ENCODE measurements around the gene NRXN3.

Gene NRXN3

DNA sequence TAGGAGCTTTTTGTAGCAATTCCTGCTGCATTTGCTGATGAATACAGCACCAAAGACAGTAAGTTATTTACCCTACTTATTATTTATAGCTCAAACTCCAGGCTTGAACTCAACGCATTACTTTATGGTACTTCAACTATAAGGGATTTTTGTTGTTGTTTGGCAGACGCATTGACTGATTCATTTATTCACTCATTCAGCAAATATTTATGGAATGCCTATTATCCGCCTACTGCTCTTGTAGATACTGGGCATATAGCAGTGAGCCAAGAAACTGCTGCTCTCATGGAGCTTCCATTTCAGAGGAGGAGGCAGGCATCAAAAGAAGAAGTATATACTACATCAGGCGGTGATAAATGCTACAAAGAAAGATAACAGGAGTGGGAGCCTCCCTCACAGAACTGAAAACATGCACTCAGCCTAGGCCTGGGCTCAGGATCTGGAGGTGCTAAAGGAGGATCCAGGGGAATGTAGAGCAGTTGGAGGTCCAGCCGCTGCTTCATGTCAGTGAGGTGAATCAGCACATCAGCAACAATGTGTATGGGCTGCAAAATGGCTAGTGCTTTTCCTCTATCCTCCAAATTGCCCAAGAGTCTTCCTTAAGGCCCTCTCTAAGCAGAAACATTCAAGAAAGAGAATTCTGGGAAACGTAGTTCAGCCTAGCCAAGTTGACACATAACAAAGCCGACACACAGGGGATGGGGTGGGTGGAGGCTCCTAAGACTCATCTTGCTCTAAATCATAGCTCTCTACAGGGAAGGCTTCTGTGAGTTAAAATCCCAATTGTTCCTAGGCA, 157.5 kb downstream of the NRXN3 start:
- DNase-seq = no peak

DNA sequence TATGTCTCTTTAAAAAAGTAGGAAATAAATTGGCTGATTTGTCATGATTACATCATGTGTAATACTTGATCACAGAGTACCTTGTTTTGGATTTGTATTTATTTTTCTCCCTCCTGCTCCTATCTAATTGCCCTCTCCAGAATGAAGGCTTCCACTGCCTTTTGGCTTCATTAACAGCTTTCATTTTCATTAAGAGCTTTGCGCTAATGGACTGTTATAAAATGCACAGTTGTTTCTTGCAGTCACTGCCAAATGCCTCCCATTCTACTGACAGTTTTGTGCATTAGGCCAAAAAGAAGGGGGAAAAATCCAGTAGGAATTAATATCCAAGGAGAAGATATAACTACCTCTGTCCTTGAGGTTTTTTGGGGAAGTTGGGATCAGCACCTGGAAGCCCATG, 159.2 kb downstream of the NRXN3 start:
- DNase-seq = no peak

DNA sequence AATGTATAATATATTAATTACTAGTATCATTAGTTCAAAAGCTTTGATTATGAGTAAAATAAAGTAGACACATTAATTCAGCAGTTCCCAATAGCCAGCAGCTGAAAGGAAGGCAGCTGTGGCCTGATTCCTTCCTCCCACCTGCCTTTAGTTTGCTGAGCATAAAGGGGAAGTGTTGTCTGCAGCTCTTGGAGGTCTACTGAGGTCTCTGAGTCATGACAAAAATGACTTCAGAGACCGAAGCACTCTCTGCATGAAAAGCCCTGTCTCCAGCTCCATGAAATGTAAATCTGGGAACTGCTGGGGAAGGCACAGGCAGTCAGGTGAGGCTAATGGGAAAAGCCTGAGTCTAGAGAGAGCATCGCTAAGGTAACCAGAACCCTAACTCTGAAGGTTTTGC, 165.4 kb downstream of the NRXN3 start:
- no peak for DNase-seq

DNA sequence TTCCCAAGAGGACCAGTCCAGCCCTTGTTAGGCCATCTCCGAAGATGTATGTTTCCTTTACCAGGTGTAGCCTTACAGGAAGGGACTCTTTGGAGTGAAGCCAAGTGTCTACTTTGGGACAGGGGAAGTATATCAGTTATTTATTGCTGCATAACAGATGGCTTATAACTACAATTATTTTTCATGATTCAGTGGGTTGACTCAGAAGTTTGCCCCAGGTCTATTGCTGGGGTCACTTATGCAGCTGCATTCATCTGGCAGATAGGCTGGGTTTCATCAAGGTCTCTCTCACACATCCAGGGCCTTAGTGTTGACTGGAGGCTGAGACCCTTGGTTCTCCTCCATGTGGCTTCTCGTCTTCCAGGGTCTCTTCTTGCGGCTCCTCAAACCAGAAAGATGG, 170.1 kb downstream of the NRXN3 start:
- DNase-seq = no peak

DNA sequence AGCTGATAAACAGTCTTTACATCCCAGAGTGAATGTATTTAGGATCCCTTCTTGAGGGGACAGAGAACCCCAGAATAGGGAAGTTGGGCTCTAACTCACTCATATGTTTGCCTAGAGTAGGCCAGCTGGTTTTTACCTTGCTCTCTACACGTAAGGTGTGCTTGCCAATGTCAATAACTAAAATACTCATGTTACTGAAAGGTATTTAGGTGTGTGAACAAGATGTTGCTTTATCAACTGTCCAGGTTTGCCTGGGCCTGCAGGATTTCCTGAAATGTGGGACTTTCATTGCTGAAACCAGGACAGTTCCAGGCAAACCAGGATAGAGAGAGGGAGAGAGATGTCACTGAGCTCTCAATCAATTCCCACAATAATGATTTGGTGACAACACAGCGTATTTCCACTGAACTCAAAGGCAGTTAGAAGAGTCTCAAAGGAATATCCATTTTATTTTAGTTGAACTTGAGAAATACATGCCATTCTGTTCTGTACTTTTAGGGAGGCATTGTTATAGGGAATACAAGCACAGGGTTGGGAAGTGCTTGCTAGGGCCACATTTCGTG, 171.7 kb downstream of the NRXN3 start:
- DNase-seq = no peak

DNA sequence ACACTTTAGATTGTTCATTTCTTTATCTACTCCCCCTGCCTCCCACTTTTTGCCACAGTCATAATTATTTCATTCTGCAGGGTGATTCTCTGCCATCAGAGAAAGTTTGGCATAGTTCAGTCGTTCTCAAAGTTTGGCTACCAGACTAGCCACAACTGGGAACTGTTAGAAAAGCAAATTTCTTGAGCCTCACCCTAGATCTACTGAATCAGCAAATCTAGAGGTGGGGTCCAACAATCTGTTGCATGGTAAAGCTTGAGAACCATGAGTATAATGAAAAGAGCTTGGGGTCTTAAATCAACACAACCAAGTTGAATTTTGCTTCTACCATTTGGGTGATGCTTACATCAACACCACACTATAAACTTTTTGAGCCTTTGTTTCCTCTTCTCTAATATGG, 172.7 kb downstream of the NRXN3 start:
- no peak for DNase-seq

DNA sequence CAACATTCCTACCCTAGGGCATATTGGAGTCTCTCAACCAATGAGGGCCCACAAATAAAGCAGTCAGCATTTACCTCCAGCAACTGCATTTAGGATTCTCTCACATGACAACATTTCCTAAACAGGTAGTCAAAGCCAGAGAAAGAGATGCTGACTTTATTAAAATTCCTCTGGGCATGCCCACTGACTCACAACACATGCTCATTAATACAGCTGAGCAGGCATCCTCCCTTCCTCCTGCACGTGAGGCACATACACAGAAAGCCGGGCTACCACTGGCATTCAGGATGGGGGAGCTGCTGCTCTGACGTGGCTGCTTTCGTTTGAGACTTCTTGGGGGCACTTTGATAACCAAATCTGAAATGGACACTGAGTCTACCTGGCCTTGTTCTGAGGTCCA, 174.1 kb downstream of the NRXN3 start:
- DNase-seq = no peak

DNA sequence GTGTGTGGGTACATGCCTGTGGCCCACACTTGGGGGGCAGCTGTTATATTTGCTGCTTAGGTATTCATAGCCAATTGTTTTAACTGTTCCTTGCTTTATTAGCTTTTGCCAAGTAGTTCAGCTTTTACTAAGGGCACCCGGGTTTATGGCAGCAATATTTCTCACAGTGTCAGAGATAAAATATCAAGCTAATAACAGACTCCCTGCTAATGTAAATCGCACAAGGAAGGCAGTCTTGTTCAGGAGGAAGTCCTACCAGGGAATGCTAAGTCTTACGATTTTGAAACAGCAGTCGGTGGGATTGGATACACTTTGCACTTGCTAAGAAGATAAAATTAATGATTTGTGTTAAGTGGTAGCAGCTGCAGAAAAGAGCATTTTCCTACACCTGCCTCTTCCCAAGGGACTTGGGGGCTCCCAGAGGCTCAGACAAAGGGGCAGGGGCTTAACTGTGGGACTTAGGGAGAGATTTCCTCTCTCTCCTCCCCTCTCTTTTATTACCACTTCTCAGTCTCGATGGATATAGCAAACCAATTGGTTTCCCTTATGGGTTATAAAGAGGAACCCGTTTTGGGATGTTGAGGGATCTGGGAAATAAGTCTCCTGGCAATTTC, 175.1 kb downstream of the NRXN3 start:
- DNase-seq = peak; percentile 94

DNA sequence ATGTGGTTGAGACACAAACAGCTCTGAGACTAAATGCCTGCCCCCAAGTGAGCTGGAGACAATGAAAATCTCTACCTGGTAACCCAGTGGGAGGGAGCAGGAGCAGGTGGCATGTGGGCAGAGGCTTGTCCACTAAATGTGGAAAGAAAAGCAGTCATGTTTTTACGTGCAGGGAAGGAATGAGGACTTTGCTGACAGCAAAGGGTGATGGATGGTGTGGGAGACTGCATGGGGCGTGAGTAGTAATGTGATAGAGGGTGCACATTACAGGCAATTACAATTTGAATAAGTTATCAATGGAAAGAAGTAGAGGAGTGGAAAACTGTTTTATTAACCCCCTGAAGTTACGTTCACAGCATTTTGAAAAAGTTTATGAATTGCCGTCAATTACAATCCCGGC, 176.6 kb downstream of the NRXN3 start:
- no peak for DNase-seq

DNA sequence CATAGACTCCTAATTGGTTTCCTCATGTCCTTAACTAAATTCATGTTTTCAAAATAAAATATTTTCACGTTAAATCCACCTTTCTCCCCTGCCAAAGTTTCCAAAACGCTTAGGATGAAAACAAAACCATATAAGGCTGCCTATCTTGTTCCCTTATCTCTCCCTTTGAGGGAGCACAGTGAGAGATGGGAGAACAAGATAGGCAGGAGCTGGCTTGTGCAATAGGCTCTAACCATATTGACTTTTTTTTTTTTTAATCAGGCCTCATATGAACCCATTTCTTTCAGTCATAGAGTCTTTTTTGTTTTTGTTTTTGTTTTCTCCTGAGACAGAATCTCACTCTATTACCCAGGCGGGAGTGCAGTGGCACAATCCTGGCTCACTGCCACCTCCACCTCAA, 184.9 kb downstream of the NRXN3 start:
- no peak for DNase-seq

DNA sequence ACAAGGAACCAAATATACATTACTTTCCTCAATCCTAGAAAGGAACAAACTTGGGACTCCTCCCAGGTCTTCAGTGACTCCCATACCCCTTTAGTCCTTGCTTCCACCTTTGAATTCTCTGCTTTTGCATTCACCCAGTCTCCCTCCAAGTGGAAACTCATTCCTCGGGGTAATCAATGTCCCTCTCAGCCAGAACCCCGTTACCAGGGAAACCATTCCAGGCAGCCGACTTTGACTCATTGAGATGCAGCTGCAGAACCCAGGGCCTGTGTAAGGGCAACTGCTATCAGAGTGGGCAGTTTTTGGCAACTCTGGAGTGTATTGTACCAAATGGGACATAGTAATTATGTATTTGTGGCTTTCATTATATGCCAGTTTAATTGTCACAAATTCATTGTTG, 186.2 kb downstream of the NRXN3 start:
- no peak for DNase-seq

DNA sequence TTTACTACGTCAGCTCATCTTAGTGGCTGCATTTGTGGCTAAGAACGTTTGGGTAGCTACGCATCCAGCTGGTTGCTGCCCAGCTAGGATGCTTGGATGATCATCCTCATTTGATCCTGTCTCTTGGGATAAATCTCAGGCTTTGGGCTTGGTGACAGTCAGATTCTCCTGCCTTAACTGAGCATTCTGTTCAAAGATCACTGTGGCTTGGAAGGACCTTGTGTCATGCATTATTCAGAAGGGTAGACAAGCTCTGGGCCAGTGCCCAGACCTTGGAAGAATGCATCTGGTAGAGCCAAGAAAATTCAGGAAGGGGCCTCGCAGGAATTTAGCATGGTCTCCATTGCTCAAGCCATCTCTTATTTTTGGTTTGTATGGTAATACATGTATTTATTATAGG, 188.4 kb downstream of the NRXN3 start:
- no peak for DNase-seq

DNA sequence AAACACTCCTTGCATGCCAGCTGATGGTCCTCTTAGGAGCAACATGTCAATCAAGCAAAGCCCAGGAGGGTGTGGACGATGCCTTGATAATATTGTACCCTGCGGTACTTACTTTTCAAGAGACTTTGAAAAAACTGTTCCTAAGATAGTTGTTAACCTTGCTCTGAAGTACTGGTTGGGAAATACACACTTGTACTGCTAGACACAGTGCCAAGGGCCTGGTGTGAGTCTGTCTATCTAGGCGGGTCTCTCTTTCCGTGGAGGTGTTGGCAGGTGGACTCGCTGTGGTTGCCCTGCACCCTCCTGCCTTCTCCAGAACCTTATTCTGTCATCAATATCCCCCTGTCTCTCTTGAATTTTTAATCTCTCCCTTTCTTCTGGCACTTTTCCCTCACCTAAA, 189.4 kb downstream of the NRXN3 start:
- DNase-seq = no peak

DNA sequence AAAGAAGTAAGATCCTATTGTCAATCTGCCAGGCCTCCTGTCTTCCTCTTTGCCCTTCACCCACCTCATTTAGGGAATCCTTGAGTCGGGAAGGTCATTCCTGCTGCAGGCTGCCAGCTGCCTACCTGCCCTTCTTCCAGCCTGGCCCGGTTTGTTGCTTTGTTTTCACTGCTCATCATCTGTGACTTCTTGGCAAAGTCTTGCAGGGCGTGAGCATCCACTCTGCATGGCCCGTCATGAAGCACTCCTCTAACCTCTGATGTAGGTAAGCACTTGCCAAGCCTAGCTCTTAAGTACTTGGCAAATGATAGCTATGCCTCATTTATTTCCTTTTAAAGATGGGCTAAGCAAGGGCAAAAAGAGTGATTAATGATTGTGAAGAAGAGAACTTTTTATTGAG, 192.8 kb downstream of the NRXN3 start:
- no peak for DNase-seq

DNA sequence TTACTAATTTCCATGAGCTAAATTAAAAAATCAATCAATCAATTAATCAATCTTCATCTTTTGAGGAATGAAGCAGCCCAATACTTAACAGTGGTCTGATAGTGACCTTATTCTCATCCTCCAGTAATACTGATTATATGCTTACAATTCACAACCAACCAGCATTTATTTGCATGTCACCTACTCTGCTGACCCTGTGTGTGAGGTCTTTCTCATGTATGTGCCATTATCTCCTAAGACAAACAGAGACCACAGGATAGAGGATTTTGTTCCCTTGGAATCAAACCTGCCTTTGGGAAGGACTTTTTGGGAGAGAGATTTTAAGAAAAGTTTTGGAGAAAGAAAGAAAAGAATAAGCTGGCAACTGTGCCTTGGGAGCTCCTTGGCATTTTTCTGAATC, 197.2 kb downstream of the NRXN3 start:
- no peak for DNase-seq

DNA sequence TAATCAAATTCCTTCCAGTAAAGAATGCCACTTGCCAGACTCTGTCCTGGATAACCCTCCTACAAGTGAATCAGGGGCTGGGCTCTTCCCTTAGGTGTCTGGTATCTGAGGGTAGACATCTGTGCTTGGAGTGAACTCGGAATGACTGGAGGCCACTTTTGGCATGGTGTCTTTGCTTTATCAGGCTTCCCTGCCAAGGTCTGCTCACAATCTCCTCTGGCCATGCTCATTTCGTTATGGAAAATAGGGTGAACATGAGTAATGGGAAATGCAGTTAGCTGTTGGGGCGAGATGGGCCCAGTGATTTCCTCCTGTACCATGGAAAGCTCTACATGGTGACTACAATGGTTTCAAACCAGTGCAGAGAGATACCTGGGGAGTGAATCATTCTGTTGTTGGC, 212.9 kb downstream of the NRXN3 start:
- DNase-seq = no peak

DNA sequence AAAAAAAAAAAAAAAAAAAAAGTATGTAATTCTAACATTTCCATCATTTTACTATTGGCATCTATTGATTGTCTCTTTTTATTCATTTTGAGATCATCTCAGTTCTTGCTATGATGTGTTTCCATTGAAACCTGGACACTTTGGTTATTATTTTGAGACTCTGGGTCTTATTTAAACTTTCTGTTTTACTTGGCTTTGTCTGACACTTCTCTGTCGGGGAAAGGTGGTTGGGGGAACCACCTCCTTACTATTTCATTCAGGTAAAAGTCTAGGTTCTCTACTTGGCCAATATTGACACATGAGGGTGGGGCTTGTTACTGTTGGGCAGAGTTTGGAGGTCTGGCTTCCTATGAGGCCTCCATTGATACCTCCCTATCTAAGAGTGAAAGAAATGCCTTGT, 228.0 kb downstream of the NRXN3 start:
- no peak for DNase-seq

DNA sequence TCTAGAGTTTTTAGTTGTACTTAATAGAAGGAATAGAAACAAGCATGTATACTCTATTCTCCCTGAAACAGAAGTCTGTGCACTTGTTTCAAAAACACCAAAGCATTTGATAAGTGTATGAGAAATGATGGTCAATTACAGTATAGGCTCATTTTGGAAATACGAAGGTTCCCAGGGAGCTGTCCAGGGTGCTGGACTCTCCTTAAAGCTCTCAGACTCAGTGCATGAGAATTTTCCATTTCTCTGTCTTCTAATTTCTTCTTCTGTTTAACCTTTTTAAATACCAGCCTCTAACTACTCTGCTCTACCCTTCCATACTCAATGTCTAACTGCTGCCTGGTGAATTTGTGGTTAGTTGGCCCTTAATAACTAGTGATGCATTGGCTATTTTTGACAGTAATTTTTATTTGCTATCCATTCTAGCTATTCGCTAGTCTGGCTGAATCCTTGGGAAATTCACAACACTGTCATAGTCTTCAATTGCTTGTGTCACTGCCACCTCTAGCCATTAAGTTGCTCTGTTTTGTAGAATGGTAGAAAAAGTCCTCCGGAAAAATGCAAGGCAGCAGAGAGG, 229.2 kb downstream of the NRXN3 start:
- no peak for DNase-seq

DNA sequence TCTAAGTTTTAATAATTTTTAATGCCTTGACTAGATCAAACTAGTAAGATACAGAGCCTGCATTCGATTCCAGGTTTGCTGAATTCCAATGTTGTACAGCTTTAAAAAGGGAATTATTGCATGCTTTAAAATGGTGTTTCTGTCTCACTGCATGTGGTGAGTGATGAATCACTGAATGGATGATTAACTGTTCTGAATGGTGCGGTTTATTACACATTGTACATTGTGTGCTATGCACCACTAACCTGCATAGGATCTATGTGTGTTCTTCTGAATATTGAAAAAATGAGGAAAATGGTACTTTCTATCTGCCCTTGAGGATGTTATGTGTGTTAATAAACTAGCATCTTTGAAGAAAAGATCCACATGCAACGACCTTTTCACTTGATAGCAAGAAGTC, 231.7 kb downstream of the NRXN3 start:
- DNase-seq = no peak

DNA sequence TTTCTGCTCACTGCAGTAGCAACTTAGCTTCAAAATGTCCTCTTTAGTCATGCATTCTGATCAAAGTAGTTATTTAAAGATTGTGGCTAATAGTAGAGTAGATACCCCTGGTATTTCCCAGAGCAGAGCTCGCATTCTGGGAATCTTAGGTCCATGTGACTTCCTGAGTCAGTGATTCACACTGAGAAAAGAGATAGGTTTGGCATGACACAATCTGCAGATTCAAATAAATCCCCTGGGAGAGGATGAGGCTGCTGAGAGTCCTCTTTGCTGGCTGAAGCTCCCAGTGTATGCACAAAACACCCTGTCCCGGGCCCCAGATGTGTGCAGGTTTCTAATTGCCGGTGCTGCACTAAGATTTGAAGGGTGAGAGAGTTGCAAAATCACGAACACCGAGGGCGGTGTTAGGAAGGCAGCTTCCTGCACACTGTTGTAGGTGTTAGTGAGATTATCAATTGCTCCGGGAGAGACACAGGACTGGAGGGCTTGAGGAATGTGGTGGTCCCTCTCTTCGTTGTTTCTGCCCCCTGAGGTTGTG, 233.2 kb downstream of the NRXN3 start:
- DNase-seq = no peak

DNA sequence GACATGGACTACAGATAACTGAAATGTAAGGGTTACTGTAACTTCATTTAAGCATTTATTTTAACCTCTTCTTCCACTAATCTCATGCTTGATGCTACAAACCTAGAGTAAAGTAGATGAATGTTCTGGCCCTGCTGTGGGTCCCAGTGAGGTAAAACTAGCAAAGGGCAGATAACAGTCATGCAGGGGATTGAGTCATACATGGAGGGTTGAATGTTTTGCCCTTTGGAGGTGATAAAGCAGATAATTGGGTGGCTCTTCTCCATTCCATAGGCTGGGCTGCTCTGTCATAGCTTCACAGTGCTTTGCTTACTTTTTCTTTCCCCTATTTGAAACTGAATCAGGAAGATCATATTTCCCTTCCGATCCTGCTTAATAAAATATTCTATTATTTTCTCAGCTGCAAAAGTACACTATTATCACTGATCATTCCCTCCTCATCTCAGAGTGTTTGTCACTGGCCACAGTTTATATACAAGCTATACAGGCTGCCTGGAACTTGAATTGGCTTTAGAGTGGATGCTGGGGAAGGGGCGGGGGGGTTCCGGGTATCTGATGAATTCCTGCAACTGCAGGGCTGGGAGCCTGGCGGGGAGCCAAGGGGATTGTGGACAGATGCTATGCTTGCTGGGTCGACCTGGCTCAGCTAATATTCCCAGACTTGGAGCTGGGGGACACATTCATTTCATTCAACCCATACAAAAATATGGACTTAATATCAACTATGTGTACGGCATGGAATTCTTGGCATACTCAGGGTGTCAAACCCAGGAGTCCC, 235.1 kb downstream of the NRXN3 start:
- DNase-seq = peak; percentile 55

DNA sequence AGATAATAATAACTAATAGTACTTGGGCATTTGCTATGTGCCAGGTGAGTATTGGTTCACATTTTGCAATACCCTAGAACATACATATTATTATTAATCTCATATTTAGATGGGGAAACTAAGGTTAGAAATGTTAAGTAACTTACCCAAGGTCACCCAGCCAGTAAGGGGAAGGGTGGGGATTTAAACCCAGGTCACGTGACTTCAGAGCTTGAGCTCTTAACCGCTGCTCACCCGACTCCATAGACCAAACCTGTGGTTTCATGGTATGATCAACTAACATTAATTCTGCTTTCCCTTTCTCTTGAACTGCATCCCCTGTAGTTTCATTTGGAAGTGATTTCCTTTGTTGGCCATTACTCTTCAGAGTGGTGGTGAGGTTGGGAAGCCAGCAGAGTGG, 242.3 kb downstream of the NRXN3 start:
- DNase-seq = no peak

DNA sequence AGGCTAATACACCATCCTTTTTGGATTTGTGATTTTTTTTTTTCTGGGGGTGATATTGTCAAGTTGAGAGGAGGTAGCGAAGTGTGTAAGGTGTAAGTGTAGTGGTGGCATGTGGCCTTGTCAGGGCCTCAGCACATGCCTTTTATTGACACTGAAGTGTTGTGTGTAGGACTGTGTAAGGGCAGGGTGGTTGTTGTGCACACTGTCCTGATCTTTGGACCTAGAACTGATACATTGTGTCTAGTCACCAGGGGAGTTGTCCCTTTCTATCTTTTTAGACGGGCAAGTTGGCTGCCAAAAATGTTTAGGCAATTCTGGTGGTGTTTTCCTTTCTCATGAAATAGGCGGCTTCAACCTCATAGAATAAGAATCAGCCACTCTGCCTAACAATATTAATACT, 244.0 kb downstream of the NRXN3 start:
- no peak for DNase-seq
